SW480 (cell line): ENCODE data around the gene SBNO1.
"Not testable (repeated sequence)": the region's sequence is repeated elsewhere in the genome, so short reads cannot be mapped to it uniquely, and the experiment has no call there.

Experiments
- DNase-seq: peaks from one replicate; pipeline ENCODE4 v3.0.0-alpha.2; 2016; ENCODE audit warnings: low spot score

The SBNO1 gene

DNA sequence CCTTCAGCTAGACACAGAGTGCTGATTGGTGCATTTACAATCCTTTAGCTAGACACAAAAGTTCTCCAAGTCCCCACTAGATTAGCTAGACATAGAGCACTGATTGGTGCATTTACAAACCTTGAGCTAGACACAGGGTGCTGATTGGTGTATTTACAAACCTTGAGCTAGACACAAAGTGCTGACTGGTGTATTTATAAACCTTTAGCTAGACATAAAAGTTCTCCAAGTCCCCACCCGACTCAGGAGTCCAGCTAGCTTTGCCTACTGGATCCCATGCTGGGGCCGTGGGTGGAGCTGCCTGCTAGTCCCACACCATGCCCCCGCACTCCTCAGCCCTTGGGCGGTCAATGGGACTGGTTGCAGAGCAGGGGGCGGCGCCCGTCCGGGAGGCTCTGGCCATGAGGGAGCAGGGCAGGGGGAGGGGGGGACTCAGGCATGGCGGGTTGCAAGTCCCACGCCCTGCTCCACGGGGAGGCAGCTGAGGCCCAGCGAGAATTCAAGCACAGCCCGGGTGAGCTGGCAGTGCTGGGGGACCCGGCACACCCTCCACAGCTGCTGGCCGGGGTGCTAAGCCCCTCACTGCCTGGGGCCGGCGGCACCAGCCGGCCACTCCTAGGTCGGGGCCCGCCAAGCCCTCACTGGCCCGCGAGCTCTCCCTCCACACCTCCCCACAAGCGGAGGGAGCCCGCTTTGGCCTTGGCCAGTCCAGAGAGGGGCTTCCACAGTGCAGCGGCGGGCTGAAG is 115.5 kb downstream of the SBNO1 start:
- not testable (repeated sequence) for DNase-seq

DNA sequence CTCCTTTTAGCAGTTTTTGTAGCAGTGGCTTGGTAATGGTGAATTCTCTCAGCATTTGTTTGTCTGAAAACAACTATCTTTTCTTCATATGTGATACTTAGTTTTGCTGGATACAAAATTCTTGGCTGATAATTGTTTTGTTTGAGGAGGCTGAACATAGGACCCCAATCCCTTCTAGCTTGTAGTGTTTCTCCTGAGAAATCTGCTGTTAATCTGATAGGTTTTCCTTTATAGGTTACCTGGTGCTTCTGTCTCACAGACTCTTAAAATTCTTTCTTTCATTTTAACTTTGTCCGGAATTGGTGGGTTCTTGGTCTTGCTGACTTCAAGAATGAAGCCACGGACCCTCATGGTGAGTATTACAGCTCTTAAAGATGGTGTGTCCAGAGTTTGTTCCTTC is 116.5 kb downstream of the SBNO1 start:
- DNase-seq, result not testable (repeated sequence)

- no peak for DNase-seq
These were observed 119.0 kb downstream of the SBNO1 start for GRCh38 chr12:123245678-123246077.

- no peak for DNase-seq
These were observed 120.9 kb downstream of the SBNO1 start for GRCh38 chr12:123243671-123244262.

DNA sequence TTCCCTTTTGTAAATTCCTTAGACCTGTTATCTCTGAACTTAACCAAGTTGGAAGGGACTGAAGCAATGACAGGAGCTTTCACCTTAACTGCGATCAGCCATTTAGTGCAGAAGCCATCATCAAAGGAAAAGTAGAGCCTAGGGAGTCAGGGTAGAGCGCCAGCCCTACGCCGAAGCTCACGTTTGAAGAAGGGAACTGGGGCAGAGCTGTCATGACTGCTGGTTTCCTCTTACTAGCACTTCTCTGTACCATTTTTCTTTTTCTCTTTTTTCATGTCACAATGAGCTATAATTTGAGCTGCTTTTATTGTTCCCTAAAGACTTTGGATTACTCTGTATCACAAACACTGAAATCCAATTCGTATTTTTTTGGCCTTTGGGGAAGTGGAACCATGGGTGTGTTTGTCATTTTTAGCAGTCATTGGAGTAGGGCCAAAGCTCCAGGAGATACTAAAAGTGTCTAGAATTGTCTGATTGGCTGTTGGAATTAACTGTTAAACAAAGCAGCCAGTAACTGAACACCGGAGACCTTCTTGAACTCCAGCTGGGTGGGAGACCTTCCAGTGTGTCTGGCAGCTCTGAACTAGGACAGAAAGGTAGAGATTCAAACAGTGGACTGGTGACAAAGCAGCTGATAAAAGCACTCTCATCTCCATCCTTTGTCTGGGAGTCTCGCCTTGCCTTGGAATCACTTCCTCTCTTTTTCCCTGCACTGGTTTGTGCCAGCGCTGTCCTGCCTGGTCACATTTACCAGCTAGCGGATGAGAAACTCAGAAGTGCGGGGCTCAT is 122.3 kb downstream of the SBNO1 start:
- no peak for DNase-seq
